Endothelial cell of umbilical vein (primary cell): ENCODE data around the gene CALCOCO2. TPM values are rescaled to one million over a fixed set of nuclear protein-coding genes. Genes with fewer than 3 reads are reported as not detected.

Experiments
- BruUV-seq: library from RNA; stranded (reverse); fragments of 400-500 nt; replicated peaks from 2 replicates; lab custom pipeline; 2021; lab: Mats Ljungman, UMichigan
- CTCF ChIA-PET: fragments of 300-600, 350-600 bp; sonication (Branson Sonifier 250); formaldehyde crosslinking; loops from one replicate; lab custom pipeline; 2021; ENCODE audit warnings: antibody characterized with exemption, inconsistent platforms; lab: Charles Lee
- POLR2A ChIA-PET: fragments of 300-600, 350-600 bp; sonication (Branson Sonifier 250); formaldehyde crosslinking; loops from one replicate; lab custom pipeline; 2021; ENCODE audit warnings: antibody characterized with exemption, inconsistent platforms; lab: Charles Lee
- DNase-seq: peaks from one replicate; pipeline ENCODE4 v3.0.0-alpha.2; 2011; ENCODE audit warnings: low read depth, low spot score
- FAIRE-seq: peaks from 2 replicates; lab custom pipeline; 2011; peaks lifted over from hg19 to GRCh38; lab: Jason Lieb, UNC
- H2AFZ ChIP-seq: 2 replicates; pipeline ENCODE4 v1.6.0; 2012; ENCODE audit warnings: low read depth, low read length, control low read depth, inconsistent platforms
- H3K27ac ChIP-seq: 2 replicates; pipeline ENCODE4 v1.5.1; 2011; ENCODE audit warnings: low read depth, mild to moderate bottlenecking, control low read depth, low read length, moderate library complexity; ENCODE audit not compliant: insufficient read depth
- H3K27me3 ChIP-seq, 2 experiments: 2 replicates each; pipeline versions ENCODE4 v1.6.0 to v1.6.1; 2011; ENCODE audit warnings: low read length in 2 of 2, mixed read lengths in 1 of 2; ENCODE audit not compliant: control insufficient read depth in 2 of 2, insufficient read depth in 2 of 2
- H3K36me3 ChIP-seq, 2 experiments: 2 replicates in 1 of 2; 3 replicates in 1 of 2; pipeline ENCODE4 v1.5.1; 2011; ENCODE audit warnings: low read length in 2 of 2, mild to moderate bottlenecking in 1 of 2, moderate library complexity in 1 of 2; ENCODE audit not compliant: control insufficient read depth in 2 of 2, insufficient read depth in 2 of 2; ENCODE audit errors: extremely low read depth in 1 of 2
- H3K4me1 ChIP-seq: 3 replicates; pipeline ENCODE4 v1.5.1; 2011; ENCODE audit warnings: mild to moderate bottlenecking, low read length; ENCODE audit not compliant: control insufficient read depth, insufficient read depth; ENCODE audit errors: extremely low read depth
- H3K4me2 ChIP-seq: 2 replicates; pipeline ENCODE4 v1.6.1; 2011; ENCODE audit warnings: low read length, control low read depth, mixed read lengths; ENCODE audit not compliant: insufficient read depth
- H3K4me3 ChIP-seq, 3 experiments: fragments of 200-600 bp in 1 of 3; sonication (generic), shearing (Covaris generic) in 1 of 3; replicated peaks in 1 of 3; 2 replicates each; pipeline ENCODE4 v1.5.1; 2011 to 2016; ENCODE audit warnings: control low read depth in 3 of 3, low read length in 3 of 3, mild to moderate bottlenecking in 2 of 3, inconsistent platforms in 1 of 3, low read depth in 1 of 3, moderate library complexity in 1 of 3; ENCODE audit not compliant: insufficient read depth in 1 of 3
- H3K79me2 ChIP-seq: 2 replicates; pipeline ENCODE4 v1.6.0; 2012; ENCODE audit warnings: low read length, inconsistent platforms; ENCODE audit not compliant: control insufficient read depth, insufficient read depth
- H3K9ac ChIP-seq: replicated peaks from 2 replicates; pipeline ENCODE3; 2011; ENCODE audit warnings: low read length, control low read depth; ENCODE audit not compliant: insufficient read depth; ENCODE audit errors: extremely low read depth
- H3K9me1 ChIP-seq: replicated peaks from 3 replicates; pipeline ENCODE4 v1.6.0; 2011; ENCODE audit warnings: mild to moderate bottlenecking, low read length; ENCODE audit not compliant: control insufficient read depth, insufficient read depth; ENCODE audit errors: extremely low read depth
- H3K9me3 ChIP-seq: replicated peaks from 2 replicates; pipeline ENCODE4 v1.5.1; 2012; ENCODE audit warnings: low read length, inconsistent platforms; ENCODE audit not compliant: control insufficient read depth, insufficient read depth
- H4K20me1 ChIP-seq: replicated peaks from 2 replicates; pipeline ENCODE3; 2011; ENCODE audit warnings: mild to moderate bottlenecking, low read length; ENCODE audit not compliant: control insufficient read depth, insufficient read depth; ENCODE audit errors: extremely low read depth
- EZH2 ChIP-seq: IDR thresholded peaks from 2 replicates; pipeline ENCODE4 v1.6.1; 2012; ENCODE audit warnings: borderline replicate concordance, low read depth, mild to moderate bottlenecking, moderate library complexity, low read length, inconsistent platforms; ENCODE audit not compliant: severe bottlenecking
- FOS ChIP-seq: IDR thresholded peaks from 2 replicates; pipeline ENCODE4 v1.6.1; 2011; ENCODE audit warnings: mild to moderate bottlenecking, low read length, moderate library complexity, borderline replicate concordance; ENCODE audit not compliant: insufficient read depth
- GATA2 ChIP-seq: IDR thresholded peaks from 2 replicates; pipeline ENCODE4 v1.7.0; 2011; ENCODE audit warnings: low read depth, mild to moderate bottlenecking, moderate library complexity, mixed read lengths, low read length; ENCODE audit not compliant: insufficient read length, insufficient read depth
- MYC ChIP-seq: IDR thresholded peaks from one replicate; pipeline ENCODE4 v1.6.1; 2011; ENCODE audit warnings: mild to moderate bottlenecking, low read depth, low read length
- POLR2A ChIP-seq: IDR thresholded peaks from 2 replicates; pipeline ENCODE4 v1.6.1; 2012; ENCODE audit warnings: low read depth, mild to moderate bottlenecking, control low read depth, low read length
- dilution Hi-C: fragments of 300-500 bp; cut with MboI; formaldehyde crosslinking; loops from one replicate; pipeline ENCODE4 v1.15.0; 2019; ENCODE audit warnings: low sequenced_read_pairs; ENCODE audit not compliant: extremely low pct_ligation_motif_present
- intact Hi-C: fragments of 100-400 bp; cut with micrococcal nuclease; formaldehyde crosslinking; loops from one replicate; pipeline ENCODE4 v1.10.0; 2022
- polyA plus RNA-seq, 4 experiments: library from polyadenylated mRNA; depleted of rRNA in 3 of 4; stranded (reverse) in 3 of 4; unstranded in 1 of 4; fragments of >200 nt; gene quantifications; 2 replicates each; pipeline versions ENCODE4 v1.2.1 to v1.2.3, GENCODE V29; 2011 to 2012; ENCODE audit warnings: missing spikeins in 1 of 4
- total RNA-seq: library from RNA; stranded (reverse); gene quantifications from 2 replicates; pipeline ENCODE4 v1.2.3, GENCODE V29; 2021

CALCOCO2 gene
- total and polyA plus RNA-seq, 2 donors (not counting 3 experiments of a cell fraction or from before 2014, with no cell fraction given): 20.6 to 64.9 TPM

DNA sequence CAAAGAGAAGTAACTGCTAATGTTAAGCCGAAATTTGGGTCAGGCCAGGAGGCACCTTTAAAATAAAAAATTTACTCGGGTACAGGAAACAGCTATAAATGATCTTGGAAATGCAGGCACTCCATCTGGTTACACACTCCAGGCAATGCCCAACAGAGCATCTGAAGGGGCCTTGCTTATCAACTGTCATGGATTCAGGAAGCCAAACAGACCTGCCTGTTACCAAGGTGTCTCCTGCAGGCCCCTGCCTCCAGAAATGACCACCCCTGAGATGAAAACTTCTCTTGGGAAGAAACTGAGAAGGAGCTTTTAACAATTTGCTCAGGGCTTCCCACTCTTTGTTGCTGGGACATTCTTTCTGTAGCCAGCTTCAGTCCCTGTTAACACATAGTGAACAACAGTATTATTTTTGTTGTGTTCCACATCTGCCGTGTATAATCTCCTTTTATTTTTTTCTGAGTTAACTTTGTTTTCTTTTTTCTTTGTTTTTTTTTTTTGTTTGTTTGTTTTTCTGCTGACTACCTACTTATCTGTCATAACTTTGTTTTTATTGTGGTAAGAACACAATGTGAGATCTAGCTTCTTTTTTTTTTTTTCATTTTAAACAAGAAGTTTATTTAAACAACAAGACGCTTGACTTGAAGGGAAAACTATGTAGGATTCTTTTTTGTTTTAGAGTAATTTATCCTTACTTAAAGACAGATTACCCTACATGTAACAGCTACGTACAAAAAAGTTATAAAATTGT is 43.0 kb downstream of the CALCOCO2 start:
- intact Hi-C loops (no loop called here), dilution Hi-C loops (no loop called here)
- DNase-seq (no peak), FAIRE-seq (peak; percentile 67)
- Histone ChIP-seq H3K4me3 (no peak overlapping the region), H3K27ac (no peak overlapping the region), H4K20me1 (no peaks in the 10 kb centered on the region), H3K9ac (no peak overlapping the region), H3K27me3 (no peaks in the 10 kb centered on the region), H3K4me1 (peaks cover 18% of the 10 kb centered on the region), H2AFZ (peak overlapping the region; percentile 12), H3K9me3 (no peaks in the 10 kb centered on the region), H3K36me3 (no peaks in the 10 kb centered on the region), H3K4me2 (no peak overlapping the region), H3K79me2 (no peaks in the 10 kb centered on the region), H3K9me1 (no peaks in the 10 kb centered on the region)
- BruUV-seq: no TSS peak
- TF ChIP-seq EZH2 (no peak), FOS (no peak), POLR2A (no peak), GATA2 (no peak), MYC (no peak)
- CTCF ChIA-PET: interaction anchor here (1.0 to 20.8 kb wide), 7 partner anchors 10 to 237 kb away, joined by 3 to 1186 read pairs (median 6); partner anchors contain the start of gene TTLL6
- POLR2A ChIA-PET: no interaction called here
